OCI-LY1 (cell line): Measurements from ENCODE around the gene KRTAP10-4.

Source experiments
- CTCF ChIP-seq: fragments of 200-600 bp; sonication (generic), shearing (Covaris generic); IDR thresholded peaks from 2 replicates; pipeline ENCODE4 v1.5.1; 2017; ENCODE audit warnings: mild to moderate bottlenecking, antibody characterized with exemption, low read length, moderate library complexity, mixed read lengths
- EZH2 ChIP-seq: fragments of 200-600 bp; sonication (generic), shearing (Covaris generic); IDR thresholded peaks from 2 replicates; pipeline ENCODE4 v1.8.0; 2017; ENCODE audit warnings: borderline replicate concordance, mixed run types, mild to moderate bottlenecking, antibody characterized with exemption, low read length, moderate library complexity, mixed read lengths

DNA sequence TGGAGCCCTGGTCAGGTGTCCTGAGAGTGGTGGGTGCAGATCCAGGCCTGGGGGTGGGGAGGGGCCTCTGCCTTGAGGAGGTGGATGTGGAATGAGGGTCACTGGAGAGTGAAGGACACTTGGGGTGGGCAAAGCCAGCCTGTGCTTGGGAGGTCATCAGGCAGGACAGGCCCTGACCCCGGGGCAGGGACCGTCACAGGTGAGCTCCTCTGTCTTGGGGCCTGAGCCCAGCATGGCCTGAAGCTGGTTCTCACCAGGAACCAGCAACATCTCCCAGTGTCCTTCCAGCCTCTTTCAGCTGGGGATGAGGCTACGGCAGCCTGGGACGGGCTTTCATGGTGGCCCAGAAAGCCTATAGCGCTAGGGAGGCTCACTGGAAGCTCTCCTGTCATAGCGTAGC lies 21.4 kb upstream of the KRTAP10-4 start:
- no peak for TF ChIP-seq CTCF
- no peak for TF ChIP-seq EZH2
